H1 (cell line): Measurements from ENCODE around the gene KIT.

Experiments used
- CREB1 ChIP-seq: IDR thresholded peaks from 2 replicates; pipeline ENCODE4 v1.6.1; 2012; ENCODE audit warnings: inconsistent platforms
- EP300 ChIP-seq, 2 experiments: IDR thresholded peaks; 1 replicate in 1 of 2; 2 replicates in 1 of 2; pipeline ENCODE4 v1.6.1; 2011 to 2012; ENCODE audit warnings: low read depth in 2 of 2, low read length in 2 of 2, mild to moderate bottlenecking in 2 of 2, borderline replicate concordance in 1 of 2, inconsistent platforms in 1 of 2, moderate library complexity in 1 of 2
- EZH2 ChIP-seq: fragments of 200-600 bp; sonication (generic); IDR thresholded peaks from 2 replicates; pipeline ENCODE4 v1.7.1; 2012; ENCODE audit warnings: low read depth, mild to moderate bottlenecking, moderate library complexity, low read length, inconsistent platforms; ENCODE audit not compliant: severe bottlenecking
- SP1 ChIP-seq: IDR thresholded peaks from 2 replicates; pipeline ENCODE4 v1.6.1; 2011; ENCODE audit warnings: low read depth, low read length
- TF ChIP-seq, protein P1 (sequence below), 3 experiments: IDR thresholded peaks; 1 replicate in 2 of 3; 2 replicates in 1 of 3; pipeline versions ENCODE4 v1.5.1 to v1.6.1; 2011; ENCODE audit warnings: low read length in 3 of 3, mild to moderate bottlenecking in 3 of 3, inconsistent platforms in 2 of 3, low read depth in 1 of 3, moderate library complexity in 1 of 3; ENCODE audit not compliant: insufficient read depth in 1 of 3; ENCODE audit errors: control extremely low read depth in 1 of 3
- TF ChIP-seq, protein P2 (sequence below): IDR thresholded peaks from 2 replicates; pipeline ENCODE4 v1.6.1; 2012; ENCODE audit warnings: inconsistent platforms

DNA sequence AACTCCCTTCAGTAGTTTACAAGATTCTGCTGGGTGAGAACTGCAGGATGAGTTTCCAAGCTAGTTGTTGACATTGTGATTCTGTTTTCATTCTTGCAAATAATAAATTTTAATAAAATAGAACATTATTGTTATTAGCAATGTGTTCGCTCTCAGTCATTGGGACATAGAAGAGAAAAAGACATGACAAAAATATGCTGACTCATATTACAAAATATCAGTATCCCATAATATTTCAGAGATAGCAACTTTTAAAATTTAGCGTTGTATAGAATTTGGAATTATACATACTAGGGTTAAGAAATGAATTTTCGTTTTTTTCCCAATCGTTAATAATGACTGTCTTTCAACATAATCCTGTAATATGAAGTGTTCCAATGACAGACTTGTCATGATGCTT, 45.4 kb downstream of the KIT start:
- TF ChIP-seq, protein P1, sequence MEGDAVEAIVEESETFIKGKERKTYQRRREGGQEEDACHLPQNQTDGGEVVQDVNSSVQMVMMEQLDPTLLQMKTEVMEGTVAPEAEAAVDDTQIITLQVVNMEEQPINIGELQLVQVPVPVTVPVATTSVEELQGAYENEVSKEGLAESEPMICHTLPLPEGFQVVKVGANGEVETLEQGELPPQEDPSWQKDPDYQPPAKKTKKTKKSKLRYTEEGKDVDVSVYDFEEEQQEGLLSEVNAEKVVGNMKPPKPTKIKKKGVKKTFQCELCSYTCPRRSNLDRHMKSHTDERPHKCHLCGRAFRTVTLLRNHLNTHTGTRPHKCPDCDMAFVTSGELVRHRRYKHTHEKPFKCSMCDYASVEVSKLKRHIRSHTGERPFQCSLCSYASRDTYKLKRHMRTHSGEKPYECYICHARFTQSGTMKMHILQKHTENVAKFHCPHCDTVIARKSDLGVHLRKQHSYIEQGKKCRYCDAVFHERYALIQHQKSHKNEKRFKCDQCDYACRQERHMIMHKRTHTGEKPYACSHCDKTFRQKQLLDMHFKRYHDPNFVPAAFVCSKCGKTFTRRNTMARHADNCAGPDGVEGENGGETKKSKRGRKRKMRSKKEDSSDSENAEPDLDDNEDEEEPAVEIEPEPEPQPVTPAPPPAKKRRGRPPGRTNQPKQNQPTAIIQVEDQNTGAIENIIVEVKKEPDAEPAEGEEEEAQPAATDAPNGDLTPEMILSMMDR (IDR thresholded peaks at IDR 0.05; ENCODE audit: control extremely low read depth in 1 of 3, insufficient read depth in 1 of 3, low read depth in 1 of 3, low read length in 3 of 3): no peak
- TF ChIP-seq SP1 (no peak), EZH2 (no peak), EP300 (IDR thresholded peaks at IDR 0.05; ENCODE audit: borderline replicate concordance in 1 of 2, low read depth in 2 of 2, low read length in 2 of 2) (no peak), CREB1 (no peak)
- TF ChIP-seq, protein P2, sequence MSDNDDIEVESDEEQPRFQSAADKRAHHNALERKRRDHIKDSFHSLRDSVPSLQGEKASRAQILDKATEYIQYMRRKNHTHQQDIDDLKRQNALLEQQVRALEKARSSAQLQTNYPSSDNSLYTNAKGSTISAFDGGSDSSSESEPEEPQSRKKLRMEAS: no peak
